Tibial nerve (tissue), 4 donors: ENCODE results near the gene CCS.

Experiments
- CTCF ChIP-seq, 5 experiments: fragments of 200-600 bp in 3 of 5; fragments of 450-650 bp in 2 of 5; sonication (generic) in 3 of 5; IDR thresholded peaks; one replicate each; pipeline ENCODE4 v1.5.1; 2016 to 2019; ENCODE audit warnings: antibody characterized with exemption in 5 of 5, mild to moderate bottlenecking in 3 of 5, moderate library complexity in 2 of 5
- EP300 ChIP-seq, 2 donors: sonication (generic); formaldehyde crosslinking; IDR thresholded peaks; one replicate each; pipeline ENCODE4 v1.6.1; 2017; ENCODE audit warnings: antibody characterized with exemption in 2 of 2, mild to moderate bottlenecking in 1 of 2
- POLR2A ChIP-seq, 2 donors: fragments of 450-650 bp; IDR thresholded peaks; one replicate each; pipeline ENCODE4 v1.6.1; 2017; ENCODE audit warnings: antibody characterized with exemption in 2 of 2, mild to moderate bottlenecking in 2 of 2, moderate library complexity in 2 of 2

- no peak for TF ChIP-seq CTCF (IDR thresholded peaks at IDR 0.05)
- no peak for TF ChIP-seq EP300 (IDR thresholded peaks at IDR 0.05)
- TF ChIP-seq POLR2A (IDR thresholded peaks at IDR 0.05): no peak
Measured at GRCh38 chr11:66563832-66564231, 29.2 kb upstream of the CCS start.
